ENCODE data around the gene APBA1. TPM values are rescaled to one million over a fixed set of nuclear protein-coding genes. Genes with fewer than 3 reads are reported as not detected.

APBA1 gene
- total and polyA plus RNA-seq, 10 donors = 0.41 to 28.2 (median 13.8) TPM

GRCh38 chr9:69388596-69388995 is 283.6 kb downstream of the APBA1 start:
- Histone ChIP-seq H3K27me3 (replicated peaks in 1 of 7) (peaks cover 0 to 6% (median 0%) of the 10 kb centered on the region in 7 donors), H3K4me1 (no peaks in the 10 kb centered on the region), H3K27ac (no peak overlapping the region), H3K36me3 (no peaks in the 10 kb centered on the region), H3K9me3 (no peaks in the 10 kb centered on the region), H3K4me3 (no peak overlapping the region)
- no peak for DNase-seq
- no peak for TF ChIP-seq POLR2AphosphoS5 (IDR thresholded peaks at IDR 0.05)
- TF ChIP-seq POLR2A (IDR thresholded peaks at IDR 0.05) = no peak
- TF ChIP-seq CTCF (IDR thresholded peaks at IDR 0.05 in 8 of 11, conservative IDR thresholded peaks at IDR 0.05 in 3 of 11) = no peak
- intact Hi-C loops (cut with DNase I; ENCODE audit: low total_unique reads) = no loop called here
- WGBS, 5 donors = 65 to 81% (median 70%) methylated on average over 3 of the region's 3 CpGs

- 60 to 82% (median 68%) methylated on average over 4 of the region's 4 CpGs for WGBS, 5 donors
- no peak overlapping the region for H3K4me3 ChIP-seq
Measured at GRCh38 chr9:69386651-69387050, 285.5 kb downstream of the APBA1 start.

GRCh38 chr9:69385581-69386033 is 286.6 kb downstream of the APBA1 start:
- no peaks in the 10 kb centered on the region for H3K9me3 ChIP-seq
- no peak for TF ChIP-seq POLR2A (IDR thresholded peaks at IDR 0.05)
- no peak for TF ChIP-seq CTCF (IDR thresholded peaks at IDR 0.05 in 8 of 11, conservative IDR thresholded peaks at IDR 0.05 in 3 of 11)
- TF ChIP-seq POLR2AphosphoS5 (IDR thresholded peaks at IDR 0.05) = no peak
- H3K4me1 ChIP-seq = no peaks in the 10 kb centered on the region
- no peak for DNase-seq
- H3K27me3 ChIP-seq (replicated peaks in 1 of 7) = peaks cover 0 to 6% (median 0%) of the 10 kb centered on the region in 7 donors
- intact Hi-C loops (cut with DNase I; ENCODE audit: low total_unique reads) = no loop called here
- no peak overlapping the region for H3K27ac ChIP-seq
- H3K36me3 ChIP-seq = no peaks in the 10 kb centered on the region
- no peak overlapping the region for H3K4me3 ChIP-seq
- WGBS, 5 donors = 61 to 69% (median 65%) methylated on average over 6 of the region's 6 CpGs

More at GRCh38 chr9:69386651-69387050, 285.5 kb downstream of the APBA1 start:
- H3K27me3 ChIP-seq (replicated peaks in 1 of 7) = peaks cover 0 to 6% (median 0%) of the 10 kb centered on the region in 7 donors
- H3K36me3 ChIP-seq = no peaks in the 10 kb centered on the region
- no peaks in the 10 kb centered on the region for H3K4me1 ChIP-seq
- intact Hi-C loops (cut with DNase I; ENCODE audit: low total_unique reads) = no loop called here
- no peaks in the 10 kb centered on the region for H3K9me3 ChIP-seq
- H3K27ac ChIP-seq = no peak overlapping the region
- DNase-seq = no peak
- TF ChIP-seq CTCF (IDR thresholded peaks at IDR 0.05 in 8 of 11, conservative IDR thresholded peaks at IDR 0.05 in 3 of 11) (no peak), POLR2A (IDR thresholded peaks at IDR 0.05) (no peak), POLR2AphosphoS5 (IDR thresholded peaks at IDR 0.05) (no peak)

GRCh38 chr9:69382135-69382534 is 290.0 kb downstream of the APBA1 start:
- intact Hi-C loops (cut with DNase I; ENCODE audit: low total_unique reads) = no loop called here
- no peak overlapping the region for H3K4me3 ChIP-seq

GRCh38 chr9:69380811-69381210 is 291.4 kb downstream of the APBA1 start:
- 85 to 96% (median 95%) methylated on average over 3 of the region's 3 CpGs for WGBS, 5 donors
- intact Hi-C loops (cut with DNase I; ENCODE audit: low total_unique reads) = no loop called here
- Histone ChIP-seq H3K4me3 (no peak overlapping the region), H3K36me3 (no peaks in the 10 kb centered on the region), H3K9me3 (no peaks in the 10 kb centered on the region), H3K4me1 (no peaks in the 10 kb centered on the region), H3K27me3 (replicated peaks in 1 of 7) (peaks cover 0 to 6% (median 0%) of the 10 kb centered on the region in 7 donors), H3K27ac (no peak overlapping the region)
- TF ChIP-seq POLR2AphosphoS5 (IDR thresholded peaks at IDR 0.05) (no peak), POLR2A (IDR thresholded peaks at IDR 0.05) (no peak), CTCF (IDR thresholded peaks at IDR 0.05 in 8 of 11, conservative IDR thresholded peaks at IDR 0.05 in 3 of 11) (no peak)
- DNase-seq = no peak

More at GRCh38 chr9:69382135-69382534, 290.0 kb downstream of the APBA1 start:
- no peaks in the 10 kb centered on the region for H3K4me1 ChIP-seq
- H3K27ac ChIP-seq = no peak overlapping the region
- H3K9me3 ChIP-seq = no peaks in the 10 kb centered on the region
- 61 to 82% (median 72%) methylated on average over 4 of the region's 4 CpGs for WGBS, 5 donors
- DNase-seq = no peak
- no peak for TF ChIP-seq POLR2A (IDR thresholded peaks at IDR 0.05)
- peaks cover 0 to 6% (median 0%) of the 10 kb centered on the region in 7 donors for H3K27me3 ChIP-seq (replicated peaks in 1 of 7)
- H3K36me3 ChIP-seq = no peaks in the 10 kb centered on the region

All from spleen (tissue), 11 donors.